AG10803 (cell line): ENCODE data around the gene PKDCC.

Experiments
- DNase-seq: peaks from one replicate; pipeline ENCODE4 v3.0.0; 2010; ENCODE audit warnings: low read depth
- H3K4me3 ChIP-seq: 2 replicates; pipeline ENCODE4 v1.5.1; 2011; ENCODE audit warnings: mild to moderate bottlenecking, low read length, control low read depth
- CTCF ChIP-seq: conservative IDR thresholded peaks from 2 replicates; pipeline ENCODE4 v1.5.1; 2011; ENCODE audit warnings: mild to moderate bottlenecking, low read length, control low read depth, inconsistent platforms

Gene PKDCC

DNA sequence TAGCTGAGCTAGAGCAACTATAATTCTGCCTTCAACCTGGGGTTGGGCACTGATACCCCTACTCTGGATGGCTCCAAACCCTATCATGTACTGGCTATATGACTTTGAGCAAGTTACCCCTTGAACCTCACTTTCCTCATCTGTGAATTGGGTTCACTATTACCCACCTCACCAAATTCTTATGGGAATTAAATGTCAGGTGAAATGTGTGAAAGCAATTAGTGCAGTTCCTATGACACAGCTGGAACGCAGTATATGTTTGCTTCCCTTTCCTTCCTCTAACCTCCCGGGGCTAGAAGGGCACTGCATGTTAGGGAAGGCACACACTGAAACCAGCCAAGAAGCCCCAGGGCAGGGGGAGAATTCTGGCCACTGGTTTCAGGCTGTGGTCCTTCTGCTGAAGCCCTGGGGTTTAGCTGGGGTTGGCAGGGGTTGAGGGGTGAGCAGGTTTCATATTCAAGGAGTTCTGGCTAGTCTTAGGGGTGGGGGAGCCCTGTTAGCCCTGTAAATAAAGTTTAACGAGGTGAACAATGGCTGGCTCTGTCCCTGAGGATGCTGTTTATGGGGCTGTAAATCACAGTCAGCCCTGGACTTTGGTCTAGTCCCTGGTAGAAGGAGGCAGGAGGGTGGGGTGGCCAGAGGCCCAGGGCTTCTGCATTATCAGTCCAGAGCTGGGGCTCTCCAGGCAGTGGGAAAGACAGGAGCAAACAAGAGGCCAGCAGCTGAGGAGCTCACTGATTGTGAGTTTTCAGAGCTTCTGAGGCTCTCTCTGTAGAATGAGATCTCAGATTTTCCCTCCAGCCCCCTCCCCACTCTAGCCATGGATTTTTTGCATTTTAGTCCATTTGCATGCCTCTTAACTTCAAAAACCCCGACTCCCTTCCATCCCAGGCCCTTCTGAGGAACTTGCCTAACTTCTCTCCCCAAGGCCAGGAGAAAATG, 8.0 kb downstream of the PKDCC start:
- no peak overlapping the region for H3K4me3 ChIP-seq
- no peak for DNase-seq
- TF ChIP-seq CTCF: no peak

DNA sequence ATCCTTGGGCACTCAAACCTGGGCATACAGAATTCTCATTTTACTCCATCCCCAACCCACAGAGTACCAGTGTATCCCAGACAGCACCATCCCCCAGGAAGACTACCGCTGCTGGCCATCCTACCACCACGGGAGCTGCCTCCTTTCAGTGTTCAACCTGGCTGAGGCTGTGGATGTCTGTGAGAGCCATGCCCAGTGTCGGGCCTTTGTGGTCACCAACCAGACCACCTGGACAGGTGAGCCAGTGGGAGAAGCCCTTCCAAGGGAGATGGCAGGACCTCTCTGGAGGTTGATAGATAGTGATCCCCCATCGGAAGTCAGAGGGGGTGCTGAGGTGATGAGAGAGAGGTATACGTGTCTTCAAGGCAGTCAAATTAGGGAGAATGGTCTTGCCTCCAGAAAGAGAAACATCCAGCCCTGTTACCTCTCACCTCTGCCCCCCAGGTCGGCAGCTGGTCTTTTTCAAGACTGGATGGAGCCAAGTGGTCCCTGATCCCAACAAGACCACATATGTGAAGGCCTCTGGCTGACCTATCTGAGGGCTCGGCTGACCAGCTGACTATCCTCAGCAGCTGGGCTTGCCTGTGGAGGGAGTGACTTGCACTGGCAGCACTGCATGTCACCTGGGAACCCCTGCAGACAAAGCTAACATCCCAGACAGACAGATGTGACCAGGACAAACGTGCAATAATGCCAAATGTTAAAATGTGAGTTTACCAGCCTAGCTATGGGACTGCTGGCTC, 9.5 kb downstream of the PKDCC start:
- H3K4me3 ChIP-seq: no peak overlapping the region
- DNase-seq: no peak
- TF ChIP-seq CTCF: no peak

- H3K4me3 ChIP-seq: no peak overlapping the region
- no peak for TF ChIP-seq CTCF
- DNase-seq: no peak
Measured at GRCh38 chr2:42057902-42058450, 10.2 kb downstream of the PKDCC start.

- no peak overlapping the region for H3K4me3 ChIP-seq
- no peak for TF ChIP-seq CTCF
- no peak for DNase-seq
Measured at GRCh38 chr2:42059261-42059898, 11.6 kb downstream of the PKDCC start.

- H3K4me3 ChIP-seq: no peak overlapping the region
- TF ChIP-seq CTCF: no peak
- no peak for DNase-seq
Measured at GRCh38 chr2:42060028-42060427, 12.2 kb downstream of the PKDCC start.

GRCh38 chr2:42060718-42061619, 13.1 kb downstream of the PKDCC start:
- DNase-seq: no peak
- no peak for TF ChIP-seq CTCF

More at GRCh38 chr2:42060718-42061619, 13.1 kb downstream of the PKDCC start:
- no peak overlapping the region for H3K4me3 ChIP-seq
